ENCODE data around the gene EBI3. TPM values are rescaled to one million over a fixed set of nuclear protein-coding genes. Genes with fewer than 3 reads are reported as not detected.
A peak's percentile ranks its signal among the peaks of the same experiment; 100 is the strongest.

The EBI3 gene
- total RNA-seq, 2 donors from 2014 or later, result not detected

- peaks cover 16% of the 10 kb centered on the region for H3K36me3 ChIP-seq (ENCODE audit: control insufficient read depth, insufficient read depth, low read length)
- Mint-ChIP-seq H3K36me3 (ENCODE audit: low read depth) (peaks cover 46% of the 10 kb centered on the region), H3K9me3 (no peaks in the 10 kb centered on the region), H3K4me3 (no peak overlapping the region), H3K27me3 (ENCODE audit: insufficient read depth) (no peaks in the 10 kb centered on the region), H3K27ac (no peak overlapping the region), H3K4me1 (no peaks in the 10 kb centered on the region)
- 91 to 93% methylated on average over 9 to 17 of the region's 18 CpGs for WGBS, 2 experiments (ENCODE audit: insufficient coverage in 1 of 2, insufficient read length in 1 of 2)
- no peaks in the 10 kb centered on the region for H3K9me3 ChIP-seq (ENCODE audit: control insufficient read depth, low read length)
- no peak overlapping the region for H3K9ac ChIP-seq (ENCODE audit: extremely low read depth, low read length, poor library complexity, severe bottlenecking)
- TF ChIP-seq, protein P1, sequence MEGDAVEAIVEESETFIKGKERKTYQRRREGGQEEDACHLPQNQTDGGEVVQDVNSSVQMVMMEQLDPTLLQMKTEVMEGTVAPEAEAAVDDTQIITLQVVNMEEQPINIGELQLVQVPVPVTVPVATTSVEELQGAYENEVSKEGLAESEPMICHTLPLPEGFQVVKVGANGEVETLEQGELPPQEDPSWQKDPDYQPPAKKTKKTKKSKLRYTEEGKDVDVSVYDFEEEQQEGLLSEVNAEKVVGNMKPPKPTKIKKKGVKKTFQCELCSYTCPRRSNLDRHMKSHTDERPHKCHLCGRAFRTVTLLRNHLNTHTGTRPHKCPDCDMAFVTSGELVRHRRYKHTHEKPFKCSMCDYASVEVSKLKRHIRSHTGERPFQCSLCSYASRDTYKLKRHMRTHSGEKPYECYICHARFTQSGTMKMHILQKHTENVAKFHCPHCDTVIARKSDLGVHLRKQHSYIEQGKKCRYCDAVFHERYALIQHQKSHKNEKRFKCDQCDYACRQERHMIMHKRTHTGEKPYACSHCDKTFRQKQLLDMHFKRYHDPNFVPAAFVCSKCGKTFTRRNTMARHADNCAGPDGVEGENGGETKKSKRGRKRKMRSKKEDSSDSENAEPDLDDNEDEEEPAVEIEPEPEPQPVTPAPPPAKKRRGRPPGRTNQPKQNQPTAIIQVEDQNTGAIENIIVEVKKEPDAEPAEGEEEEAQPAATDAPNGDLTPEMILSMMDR (conservative IDR thresholded peaks at IDR 0.05), result no peak
- no peaks in the 10 kb centered on the region for H3K27me3 ChIP-seq (ENCODE audit: control insufficient read depth, insufficient read depth, low read length, poor library complexity, severe bottlenecking)
- H3K4me1 ChIP-seq (ENCODE audit: control insufficient read depth, insufficient read depth, low read length), result no peaks in the 10 kb centered on the region
- no peak for DNase-seq
- no peak overlapping the region for H3K27ac ChIP-seq (ENCODE audit: low read depth, low read length)
- H3K4me3 ChIP-seq (ENCODE audit: low read length), result no peak overlapping the region
Measured at GRCh38 chr19:4266253-4267000, 37.1 kb downstream of the EBI3 start.

GRCh38 chr19:4267101-4267900 lies 38.0 kb downstream of the EBI3 start:
- no peaks in the 10 kb centered on the region for H3K27me3 ChIP-seq (ENCODE audit: control insufficient read depth, insufficient read depth, low read length, poor library complexity, severe bottlenecking)
- H3K27ac ChIP-seq (ENCODE audit: low read depth, low read length), result no peak overlapping the region
- no peak overlapping the region for H3K9ac ChIP-seq (ENCODE audit: extremely low read depth, low read length, poor library complexity, severe bottlenecking)
- TF ChIP-seq, protein P1 (conservative IDR thresholded peaks at IDR 0.05), result peak; percentile 85
- WGBS, 2 experiments (ENCODE audit: insufficient coverage in 1 of 2, insufficient read length in 1 of 2), result 41% methylated on average over 11 to 21 of the region's 21 CpGs
- H3K9me3 Mint-ChIP-seq, result no peaks in the 10 kb centered on the region
- H3K4me3 Mint-ChIP-seq, result no peak overlapping the region
- no peaks in the 10 kb centered on the region for H3K9me3 ChIP-seq (ENCODE audit: control insufficient read depth, low read length)
- no peaks in the 10 kb centered on the region for H3K4me1 ChIP-seq (ENCODE audit: control insufficient read depth, insufficient read depth, low read length)
- H3K27me3 Mint-ChIP-seq (ENCODE audit: insufficient read depth), result no peaks in the 10 kb centered on the region
- no peak overlapping the region for H3K27ac Mint-ChIP-seq
- H3K36me3 Mint-ChIP-seq (ENCODE audit: low read depth), result peaks cover 50% of the 10 kb centered on the region
- no peak overlapping the region for H3K4me3 ChIP-seq (ENCODE audit: low read length)
- DNase-seq, result peak; percentile 93
- H3K4me1 Mint-ChIP-seq, result no peaks in the 10 kb centered on the region
- H3K36me3 ChIP-seq (ENCODE audit: control insufficient read depth, insufficient read depth, low read length), result peaks cover 16% of the 10 kb centered on the region

DNA sequence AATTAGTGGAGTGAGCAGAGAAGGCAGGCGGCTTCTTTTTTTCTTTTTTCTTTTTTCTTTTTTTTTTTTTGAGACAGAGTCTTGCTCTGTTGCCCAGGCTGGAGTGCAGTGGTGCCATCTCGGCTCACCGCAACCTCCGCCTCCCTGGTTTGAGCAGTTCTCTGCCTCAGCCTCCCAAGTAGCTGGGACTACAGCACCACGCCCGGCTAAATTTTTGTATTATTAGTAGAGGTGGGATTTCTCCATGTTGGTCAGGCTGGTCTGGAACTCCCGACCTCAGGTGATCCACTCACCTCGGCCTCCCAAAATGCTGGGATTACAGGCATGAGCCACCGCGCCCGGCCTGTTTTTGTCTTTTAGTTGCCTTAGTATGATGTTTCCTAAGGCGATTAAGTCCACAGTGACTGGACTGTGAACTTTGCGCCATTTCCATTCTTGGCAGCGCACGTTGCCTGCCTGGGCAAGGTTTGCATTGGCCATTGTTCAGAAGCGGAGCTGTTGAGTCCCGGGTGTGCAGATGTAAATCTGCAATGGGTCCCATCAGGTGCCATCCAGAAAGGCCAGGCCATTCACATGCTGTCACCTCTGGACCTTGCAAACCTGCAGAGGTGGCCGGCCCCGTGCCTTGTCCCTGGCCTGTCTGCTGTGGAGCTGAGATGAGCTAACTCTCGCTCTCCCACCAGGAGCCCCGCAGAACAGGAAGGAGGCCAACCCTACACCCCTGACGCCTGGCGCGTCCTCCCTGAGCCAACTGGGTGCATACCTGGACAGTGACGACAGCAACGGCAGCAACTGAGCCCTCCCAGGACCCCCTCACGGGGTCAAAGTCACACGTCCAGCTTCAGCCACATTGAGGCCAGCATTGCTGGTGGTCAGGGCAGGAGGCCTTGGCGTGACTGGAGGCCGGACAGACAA lies 38.8 kb downstream of the EBI3 start:
- Mint-ChIP-seq H3K9me3 (no peaks in the 10 kb centered on the region), H3K36me3 (ENCODE audit: low read depth) (peaks cover 48% of the 10 kb centered on the region), H3K4me1 (no peaks in the 10 kb centered on the region), H3K27ac (no peak overlapping the region), H3K4me3 (no peak overlapping the region), H3K27me3 (ENCODE audit: insufficient read depth) (no peaks in the 10 kb centered on the region)
- TF ChIP-seq, protein P1 (conservative IDR thresholded peaks at IDR 0.05), result no peak
- Histone ChIP-seq H3K4me3 (ENCODE audit: low read length) (no peak overlapping the region), H3K9ac (ENCODE audit: extremely low read depth, low read length, poor library complexity, severe bottlenecking) (no peak overlapping the region), H3K27me3 (ENCODE audit: control insufficient read depth, insufficient read depth, low read length, poor library complexity, severe bottlenecking) (no peaks in the 10 kb centered on the region), H3K36me3 (ENCODE audit: control insufficient read depth, insufficient read depth, low read length) (peaks cover 15% of the 10 kb centered on the region), H3K9me3 (ENCODE audit: control insufficient read depth, low read length) (no peaks in the 10 kb centered on the region), H3K4me1 (ENCODE audit: control insufficient read depth, insufficient read depth, low read length) (no peaks in the 10 kb centered on the region), H3K27ac (ENCODE audit: low read depth, low read length) (no peak overlapping the region)
- DNase-seq, result no peak
- 94 to 95% methylated on average over 23 to 30 of the region's 30 CpGs for WGBS, 2 experiments (ENCODE audit: insufficient coverage in 1 of 2, insufficient read length in 1 of 2)
